WTC11 (cell line): Measurements from ENCODE around the gene SLC13A3. TPM values are rescaled to one million over a fixed set of nuclear protein-coding genes. Genes with fewer than 3 reads are reported as not detected.

Experiments
- ATAC-seq: fragments of 200-7000 bp; cut with Tn5 transposase; 2 replicates; pipeline ENCODE4 v1.10.0; 2021; ENCODE audit warnings: mild to moderate bottlenecking, moderate library complexity
- CTCF ChIA-PET: fragments of 300-600 bp; sonication (Branson Sonifier 250); formaldehyde crosslinking; loops from one replicate; lab custom pipeline; 2021; ENCODE audit warnings: antibody characterized with exemption; lab: Charles Lee
- POLR2A ChIA-PET: fragments of 350-600 bp; sonication (Branson Sonifier 250); formaldehyde crosslinking; loops from one replicate; lab custom pipeline; 2021; ENCODE audit warnings: antibody characterized with exemption; lab: Charles Lee
- DNase-seq: peaks from one replicate; pipeline ENCODE4 v3.0.0; 2021; ENCODE audit warnings: low spot score
- H3K27ac Mint-ChIP-seq: 2 replicates; pipeline ENCODE4 v1.8.0; 2021; ENCODE audit warnings: mixed read lengths
- H3K27me3 Mint-ChIP-seq: 2 replicates; pipeline ENCODE4 v1.8.0; 2021; ENCODE audit warnings: low read depth, mild to moderate bottlenecking, moderate library complexity, mixed read lengths
- H3K36me3 Mint-ChIP-seq: 2 replicates; pipeline ENCODE4 v1.8.0; 2021; ENCODE audit warnings: mixed read lengths
- H3K4me1 Mint-ChIP-seq: 2 replicates; pipeline ENCODE4 v1.8.0; 2022; ENCODE audit warnings: mixed read lengths
- H3K4me3 Mint-ChIP-seq: 2 replicates; pipeline ENCODE4 v1.8.0; 2021; ENCODE audit warnings: mild to moderate bottlenecking, moderate library complexity, mixed read lengths
- H3K9me3 Mint-ChIP-seq: 2 replicates; pipeline ENCODE4 v1.8.0; 2021; ENCODE audit warnings: mixed read lengths
- ATF3 ChIP-seq: sonication (generic); formaldehyde crosslinking; conservative IDR thresholded peaks from 2 replicates; pipeline ENCODE4 v1.8.1; 2022; ENCODE audit warnings: mild to moderate bottlenecking, missing genetic modification reagents
- CREB1 ChIP-seq: sonication (generic); formaldehyde crosslinking; IDR thresholded peaks from 2 replicates; pipeline ENCODE4 v1.8.0; 2023; ENCODE audit warnings: mild to moderate bottlenecking, missing genetic modification reagents
- CREM ChIP-seq: sonication (generic); formaldehyde crosslinking; IDR thresholded peaks from 2 replicates; pipeline ENCODE4 v1.8.1; 2022; ENCODE audit warnings: mild to moderate bottlenecking, missing genetic modification reagents, moderate library complexity
- FOXJ3 ChIP-seq: sonication (generic); formaldehyde crosslinking; IDR thresholded peaks from 2 replicates; pipeline ENCODE4 v1.9.0; 2021; ENCODE audit warnings: missing genetic modification reagents, mild to moderate bottlenecking, borderline replicate concordance
- GABPB1 ChIP-seq: sonication (generic); formaldehyde crosslinking; IDR thresholded peaks from 2 replicates; pipeline ENCODE4 v1.8.1; 2023; ENCODE audit warnings: mild to moderate bottlenecking, missing genetic modification reagents
- KAT7 ChIP-seq: sonication (generic); formaldehyde crosslinking; IDR thresholded peaks from 2 replicates; pipeline ENCODE4 v1.8.1; 2023; ENCODE audit warnings: missing genetic modification reagents, mild to moderate bottlenecking, borderline replicate concordance
- MLX ChIP-seq: sonication (generic); formaldehyde crosslinking; IDR thresholded peaks from 2 replicates; pipeline ENCODE4 v1.8.1; 2023; ENCODE audit warnings: mild to moderate bottlenecking, missing genetic modification reagents, moderate library complexity
- NR3C1 ChIP-seq: sonication (generic); formaldehyde crosslinking; conservative IDR thresholded peaks from 2 replicates; pipeline ENCODE4 v1.8.1; 2023; ENCODE audit warnings: low read depth, mild to moderate bottlenecking, missing genetic modification reagents
- RORB ChIP-seq: fragments of 250-450 bp; sonication (Bioruptor Pico); IDR thresholded peaks from 2 replicates; pipeline ENCODE4 v1.9.0; 2021; ENCODE audit warnings: mild to moderate bottlenecking
- TEAD4 ChIP-seq: sonication (generic); formaldehyde crosslinking; IDR thresholded peaks from 2 replicates; pipeline ENCODE4 v1.8.0; 2022; ENCODE audit warnings: mild to moderate bottlenecking, missing genetic modification reagents
- ZMAT4 ChIP-seq: fragments of 250-450 bp; sonication (Bioruptor Pico); IDR thresholded peaks from 2 replicates; pipeline ENCODE4 v1.9.0; 2021; ENCODE audit warnings: mild to moderate bottlenecking
- ZNF671 ChIP-seq: fragments of 250-450 bp; sonication (Bioruptor Pico); IDR thresholded peaks from 2 replicates; pipeline ENCODE4 v1.8.0; 2021; ENCODE audit warnings: mild to moderate bottlenecking
- total RNA-seq: library from RNA; stranded (reverse); gene quantifications from 3 replicates; pipeline ENCODE4 v1.2.3, GENCODE V29; 2021
- TF ChIP-seq, protein P1 (sequence below): fragments of 250-450 bp; sonication (Bioruptor Pico); conservative IDR thresholded peaks from 2 replicates; pipeline ENCODE4 v1.9.0; 2021; ENCODE audit warnings: mild to moderate bottlenecking
- TF ChIP-seq, protein P2 (sequence below): sonication (generic); formaldehyde crosslinking; IDR thresholded peaks from 2 replicates; pipeline ENCODE4 v1.8.1; 2023; ENCODE audit warnings: mild to moderate bottlenecking, missing genetic modification reagents, borderline replicate concordance
- TF ChIP-seq, protein P3 (sequence below): fragments of 250-450 bp; sonication (Bioruptor Pico); IDR thresholded peaks from 2 replicates; pipeline ENCODE4 v2.1.2; 2022; ENCODE audit warnings: mild to moderate bottlenecking, moderate library complexity
- TF ChIP-seq, protein P4 (sequence below): sonication (generic); formaldehyde crosslinking; IDR thresholded peaks from 2 replicates; pipeline ENCODE4 v1.8.1; 2022; ENCODE audit warnings: mild to moderate bottlenecking, missing genetic modification reagents, moderate library complexity, borderline replicate concordance
- TF ChIP-seq, protein P5 (sequence below): sonication (generic); formaldehyde crosslinking; IDR thresholded peaks from 2 replicates; pipeline ENCODE4 v1.8.1; 2023; ENCODE audit warnings: mild to moderate bottlenecking, missing genetic modification reagents, moderate library complexity

Gene SLC13A3
- total RNA-seq, 1 experiment from 2014 or later, result 10.6 TPM

DNA sequence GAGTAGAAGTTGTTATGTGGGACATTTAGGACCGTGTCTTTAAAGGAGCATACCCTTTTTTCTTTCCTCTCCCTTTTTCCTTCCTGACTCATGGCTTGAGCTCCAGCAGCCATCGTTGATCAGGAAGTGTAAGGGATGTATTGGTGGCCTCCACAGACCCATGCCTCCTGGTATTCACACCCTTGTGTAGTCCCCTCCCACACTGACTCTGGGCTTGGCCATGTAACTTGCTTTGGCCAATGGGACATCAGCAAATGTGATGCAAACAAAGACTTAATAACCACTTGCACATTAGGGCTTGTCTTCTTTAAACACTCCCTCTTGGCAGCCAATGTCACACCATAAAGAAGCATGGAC lies 18.9 kb upstream of the SLC13A3 start (continued):
- TF ChIP-seq, protein P1, sequence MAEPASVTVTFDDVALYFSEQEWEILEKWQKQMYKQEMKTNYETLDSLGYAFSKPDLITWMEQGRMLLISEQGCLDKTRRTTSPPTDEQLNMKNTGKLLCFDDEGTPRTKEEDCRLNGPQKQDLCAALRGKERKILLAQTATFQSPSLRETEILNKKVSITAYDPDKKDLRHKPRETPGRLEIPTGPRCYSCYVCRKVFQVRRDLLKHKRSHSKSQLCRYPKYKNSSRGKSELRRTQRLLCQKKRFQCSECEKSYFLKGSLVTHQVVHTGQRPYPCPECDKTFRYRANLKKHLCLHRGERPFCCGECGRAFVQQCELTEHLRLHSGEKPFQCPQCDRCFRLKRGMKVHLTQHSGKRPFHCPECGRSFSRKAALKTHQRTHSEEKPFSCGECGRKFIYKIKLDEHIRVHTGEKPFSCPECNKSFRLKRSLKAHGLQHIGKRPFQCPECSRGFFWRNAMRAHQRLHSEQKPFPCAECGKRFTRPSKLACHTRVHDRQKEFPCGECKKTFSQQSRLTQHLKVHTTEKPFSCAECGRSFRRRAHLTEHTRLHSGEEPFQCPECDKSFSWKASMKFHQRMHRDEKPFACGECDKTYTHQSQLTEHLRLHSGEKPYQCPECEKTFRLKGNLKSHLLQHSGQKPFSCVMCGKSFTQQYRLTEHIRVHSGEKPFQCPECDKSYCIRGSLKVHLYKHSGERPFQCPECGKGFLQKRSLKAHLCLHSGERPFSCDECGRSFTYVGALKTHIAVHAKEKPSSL (CRISPR knock-in tag), result no peak
- TF ChIP-seq, protein P2, sequence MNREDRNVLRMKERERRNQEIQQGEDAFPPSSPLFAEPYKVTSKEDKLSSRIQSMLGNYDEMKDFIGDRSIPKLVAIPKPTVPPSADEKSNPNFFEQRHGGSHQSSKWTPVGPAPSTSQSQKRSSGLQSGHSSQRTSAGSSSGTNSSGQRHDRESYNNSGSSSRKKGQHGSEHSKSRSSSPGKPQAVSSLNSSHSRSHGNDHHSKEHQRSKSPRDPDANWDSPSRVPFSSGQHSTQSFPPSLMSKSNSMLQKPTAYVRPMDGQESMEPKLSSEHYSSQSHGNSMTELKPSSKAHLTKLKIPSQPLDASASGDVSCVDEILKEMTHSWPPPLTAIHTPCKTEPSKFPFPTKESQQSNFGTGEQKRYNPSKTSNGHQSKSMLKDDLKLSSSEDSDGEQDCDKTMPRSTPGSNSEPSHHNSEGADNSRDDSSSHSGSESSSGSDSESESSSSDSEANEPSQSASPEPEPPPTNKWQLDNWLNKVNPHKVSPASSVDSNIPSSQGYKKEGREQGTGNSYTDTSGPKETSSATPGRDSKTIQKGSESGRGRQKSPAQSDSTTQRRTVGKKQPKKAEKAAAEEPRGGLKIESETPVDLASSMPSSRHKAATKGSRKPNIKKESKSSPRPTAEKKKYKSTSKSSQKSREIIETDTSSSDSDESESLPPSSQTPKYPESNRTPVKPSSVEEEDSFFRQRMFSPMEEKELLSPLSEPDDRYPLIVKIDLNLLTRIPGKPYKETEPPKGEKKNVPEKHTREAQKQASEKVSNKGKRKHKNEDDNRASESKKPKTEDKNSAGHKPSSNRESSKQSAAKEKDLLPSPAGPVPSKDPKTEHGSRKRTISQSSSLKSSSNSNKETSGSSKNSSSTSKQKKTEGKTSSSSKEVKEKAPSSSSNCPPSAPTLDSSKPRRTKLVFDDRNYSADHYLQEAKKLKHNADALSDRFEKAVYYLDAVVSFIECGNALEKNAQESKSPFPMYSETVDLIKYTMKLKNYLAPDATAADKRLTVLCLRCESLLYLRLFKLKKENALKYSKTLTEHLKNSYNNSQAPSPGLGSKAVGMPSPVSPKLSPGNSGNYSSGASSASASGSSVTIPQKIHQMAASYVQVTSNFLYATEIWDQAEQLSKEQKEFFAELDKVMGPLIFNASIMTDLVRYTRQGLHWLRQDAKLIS (CRISPR knock-in tag), result no peak
- TF ChIP-seq CREB1 (CRISPR knock-in tag), result no peak
- TF ChIP-seq, protein P3, sequence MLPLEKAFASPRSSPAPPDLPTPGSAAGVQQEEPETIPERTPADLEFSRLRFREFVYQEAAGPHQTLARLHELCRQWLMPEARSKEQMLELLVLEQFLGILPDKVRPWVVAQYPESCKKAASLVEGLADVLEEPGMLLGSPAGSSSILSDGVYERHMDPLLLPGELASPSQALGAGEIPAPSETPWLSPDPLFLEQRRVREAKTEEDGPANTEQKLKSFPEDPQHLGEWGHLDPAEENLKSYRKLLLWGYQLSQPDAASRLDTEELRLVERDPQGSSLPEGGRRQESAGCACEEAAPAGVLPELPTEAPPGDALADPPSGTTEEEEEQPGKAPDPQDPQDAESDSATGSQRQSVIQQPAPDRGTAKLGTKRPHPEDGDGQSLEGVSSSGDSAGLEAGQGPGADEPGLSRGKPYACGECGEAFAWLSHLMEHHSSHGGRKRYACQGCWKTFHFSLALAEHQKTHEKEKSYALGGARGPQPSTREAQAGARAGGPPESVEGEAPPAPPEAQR (CRISPR knock-in tag), result no peak
- no peak for TF ChIP-seq ATF3 (CRISPR knock-in tag)
- no peak for TF ChIP-seq CREM (CRISPR knock-in tag)
- no peak for TF ChIP-seq RORB (CRISPR knock-in tag)
- TF ChIP-seq TEAD4 (CRISPR knock-in tag), result no peak

DNA sequence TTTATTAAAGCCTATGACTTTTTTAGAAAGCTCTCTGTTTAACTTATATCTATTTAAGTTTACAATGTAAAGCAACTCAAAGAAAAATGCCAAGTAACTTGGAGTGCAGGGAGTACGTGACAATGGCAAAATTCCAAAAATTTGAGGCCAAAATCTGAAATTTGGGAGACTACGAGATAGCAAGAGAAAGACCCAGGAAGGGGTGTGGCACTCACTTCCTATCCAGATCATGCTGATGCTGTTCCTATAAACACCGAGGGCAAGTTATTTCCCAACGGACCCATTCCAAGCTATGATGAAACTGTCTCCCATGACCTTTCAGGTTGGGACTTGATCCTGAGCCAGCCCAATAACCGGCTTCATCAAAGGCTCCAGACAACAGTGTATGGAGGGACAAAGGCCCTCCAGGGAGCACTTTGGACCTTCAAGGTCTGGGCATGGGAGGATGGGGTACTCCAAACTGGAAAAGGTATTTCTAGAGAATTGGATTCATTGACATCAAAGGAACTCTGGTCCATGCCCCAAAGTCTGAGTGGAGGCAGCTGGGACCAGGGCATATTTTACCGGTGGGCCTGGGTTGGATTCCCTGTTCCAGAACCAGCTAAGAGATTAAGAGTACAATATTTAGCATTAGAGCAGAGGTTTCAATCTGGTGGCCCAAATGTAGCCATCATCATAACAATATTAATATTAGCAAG lies 15.7 kb upstream of the SLC13A3 start:
- Mint-ChIP-seq H3K4me3 (no peak overlapping the region), H3K9me3 (peaks cover 23% of the 10 kb centered on the region), H3K27me3 (no peaks in the 10 kb centered on the region), H3K4me1 (no peaks in the 10 kb centered on the region), H3K36me3 (peaks cover 37% of the 10 kb centered on the region), H3K27ac (no peak overlapping the region)
- no peak for TF ChIP-seq FOXJ3 (CRISPR knock-in tag)
- TF ChIP-seq, protein P4, sequence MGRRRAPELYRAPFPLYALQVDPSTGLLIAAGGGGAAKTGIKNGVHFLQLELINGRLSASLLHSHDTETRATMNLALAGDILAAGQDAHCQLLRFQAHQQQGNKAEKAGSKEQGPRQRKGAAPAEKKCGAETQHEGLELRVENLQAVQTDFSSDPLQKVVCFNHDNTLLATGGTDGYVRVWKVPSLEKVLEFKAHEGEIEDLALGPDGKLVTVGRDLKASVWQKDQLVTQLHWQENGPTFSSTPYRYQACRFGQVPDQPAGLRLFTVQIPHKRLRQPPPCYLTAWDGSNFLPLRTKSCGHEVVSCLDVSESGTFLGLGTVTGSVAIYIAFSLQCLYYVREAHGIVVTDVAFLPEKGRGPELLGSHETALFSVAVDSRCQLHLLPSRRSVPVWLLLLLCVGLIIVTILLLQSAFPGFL (CRISPR knock-in tag), result 0 out of 2 replicates have a peak, but pooled peaks have one; percentile 23
- peak; percentile 98 for TF ChIP-seq GABPB1 (CRISPR knock-in tag)
- ChIA-PET CTCF (no interaction called here), POLR2A (no interaction called here)
- ATAC-seq (no peak), DNase-seq (no peak)

- CTCF ChIA-PET, result no interaction called here
- ATAC-seq (no peak), DNase-seq (no peak)
- Mint-ChIP-seq H3K27ac (no peak overlapping the region), H3K27me3 (no peaks in the 10 kb centered on the region), H3K36me3 (peaks cover 36% of the 10 kb centered on the region), H3K9me3 (peaks cover 22% of the 10 kb centered on the region), H3K4me1 (no peaks in the 10 kb centered on the region), H3K4me3 (no peak overlapping the region)
- POLR2A ChIA-PET, result no interaction called here
- TF ChIP-seq, protein P3 (CRISPR knock-in tag), result no peak
- TF ChIP-seq MLX, result no peak
- TF ChIP-seq ATF3 (CRISPR knock-in tag), result no peak
- TF ChIP-seq ZNF671 (CRISPR knock-in tag), result no peak
- no peak for TF ChIP-seq NR3C1 (CRISPR knock-in tag)
- TF ChIP-seq, protein P5, sequence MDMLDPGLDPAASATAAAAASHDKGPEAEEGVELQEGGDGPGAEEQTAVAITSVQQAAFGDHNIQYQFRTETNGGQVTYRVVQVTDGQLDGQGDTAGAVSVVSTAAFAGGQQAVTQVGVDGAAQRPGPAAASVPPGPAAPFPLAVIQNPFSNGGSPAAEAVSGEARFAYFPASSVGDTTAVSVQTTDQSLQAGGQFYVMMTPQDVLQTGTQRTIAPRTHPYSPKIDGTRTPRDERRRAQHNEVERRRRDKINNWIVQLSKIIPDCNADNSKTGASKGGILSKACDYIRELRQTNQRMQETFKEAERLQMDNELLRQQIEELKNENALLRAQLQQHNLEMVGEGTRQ, result no peak
- TF ChIP-seq, protein P4 (CRISPR knock-in tag), result no peak
- no peak for TF ChIP-seq ZMAT4 (CRISPR knock-in tag)
- no peak for TF ChIP-seq KAT7 (CRISPR knock-in tag)
Observed at GRCh38 chr20:46666306-46666705, 15.0 kb upstream of the SLC13A3 start.
